Type B pancreatic cell (in vitro differentiated cells): ENCODE measurements around the gene TBC1D14. TPM values are rescaled to one million over a fixed set of nuclear protein-coding genes. Genes with fewer than 3 reads are reported as not detected.

ENCODE experiments used
- DNase-seq: peaks from one replicate; pipeline ENCODE4 v3.0.0; 2021; ENCODE audit warnings: mixed read lengths; ENCODE audit not compliant: unreplicated experiment; ENCODE audit errors: extremely low spot score
- H3K27ac Mint-ChIP-seq: 2 replicates; pipeline ENCODE4 v1.8.0; 2021; ENCODE audit warnings: mild to moderate bottlenecking, mixed read lengths
- H3K27me3 Mint-ChIP-seq: 2 replicates; pipeline ENCODE4 v1.8.0; 2021; ENCODE audit warnings: mixed read lengths
- H3K36me3 Mint-ChIP-seq: 2 replicates; pipeline ENCODE4 v1.8.0; 2021; ENCODE audit warnings: mixed read lengths
- H3K4me1 Mint-ChIP-seq: one replicate; pipeline ENCODE4 v1.8.0; 2021; ENCODE audit warnings: mixed read lengths; ENCODE audit not compliant: unreplicated experiment
- H3K4me3 Mint-ChIP-seq: 2 replicates; pipeline ENCODE4 v1.8.0; 2021; ENCODE audit warnings: mild to moderate bottlenecking, mixed read lengths
- H3K9me3 Mint-ChIP-seq: 2 replicates; pipeline ENCODE4 v1.8.0; 2021; ENCODE audit warnings: mixed read lengths
- total RNA-seq: library from RNA; stranded (reverse); gene quantifications from 2 replicates; pipeline ENCODE4 v1.2.1, GENCODE V29; 2021; ENCODE audit warnings: low replicate concordance
- TF ChIP-seq, protein P1 (sequence below): fragments of 200-600 bp; sonication (generic); conservative IDR thresholded peaks from 2 replicates; pipeline ENCODE4 v1.5.0; 2021; ENCODE audit warnings: antibody characterized with exemption, mild to moderate bottlenecking

The TBC1D14 gene
- total RNA-seq, 1 donor from 2014 or later = 55.9 TPM

DNA sequence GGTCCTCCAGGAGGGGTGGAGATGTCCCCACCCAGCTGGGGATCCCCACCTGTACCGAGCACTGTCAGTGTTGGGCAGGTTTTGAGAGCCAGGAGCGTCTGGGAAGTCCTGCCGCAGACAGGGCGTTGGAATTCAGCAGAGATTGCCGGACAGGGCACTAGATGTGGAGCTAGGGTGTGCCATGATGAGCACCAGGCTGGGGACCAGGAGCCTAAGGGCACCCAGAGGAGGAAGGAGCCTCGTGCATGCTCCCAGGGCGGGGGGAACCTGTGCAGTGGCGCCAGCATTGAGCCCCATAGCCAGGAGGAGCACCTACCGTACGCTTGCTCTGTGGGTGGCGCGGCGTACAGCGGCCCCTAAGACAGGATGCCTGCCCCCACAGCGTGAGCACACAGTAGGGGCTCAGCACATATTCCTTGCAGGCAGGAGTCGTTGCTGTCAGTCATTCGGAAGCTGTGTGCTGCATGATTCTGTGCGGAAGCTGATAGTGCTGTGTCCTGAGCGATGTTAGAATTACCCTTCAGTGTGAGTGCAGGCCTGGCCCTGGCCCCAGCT, 114.8 kb downstream of the TBC1D14 start:
- Mint-ChIP-seq H3K27ac (no peak overlapping the region), H3K9me3 (no peaks in the 10 kb centered on the region), H3K4me1 (no peaks in the 10 kb centered on the region), H3K36me3 (peaks cover 19% of the 10 kb centered on the region), H3K27me3 (no peaks in the 10 kb centered on the region), H3K4me3 (no peak overlapping the region)
- DNase-seq = no peak
- TF ChIP-seq, protein P1, sequence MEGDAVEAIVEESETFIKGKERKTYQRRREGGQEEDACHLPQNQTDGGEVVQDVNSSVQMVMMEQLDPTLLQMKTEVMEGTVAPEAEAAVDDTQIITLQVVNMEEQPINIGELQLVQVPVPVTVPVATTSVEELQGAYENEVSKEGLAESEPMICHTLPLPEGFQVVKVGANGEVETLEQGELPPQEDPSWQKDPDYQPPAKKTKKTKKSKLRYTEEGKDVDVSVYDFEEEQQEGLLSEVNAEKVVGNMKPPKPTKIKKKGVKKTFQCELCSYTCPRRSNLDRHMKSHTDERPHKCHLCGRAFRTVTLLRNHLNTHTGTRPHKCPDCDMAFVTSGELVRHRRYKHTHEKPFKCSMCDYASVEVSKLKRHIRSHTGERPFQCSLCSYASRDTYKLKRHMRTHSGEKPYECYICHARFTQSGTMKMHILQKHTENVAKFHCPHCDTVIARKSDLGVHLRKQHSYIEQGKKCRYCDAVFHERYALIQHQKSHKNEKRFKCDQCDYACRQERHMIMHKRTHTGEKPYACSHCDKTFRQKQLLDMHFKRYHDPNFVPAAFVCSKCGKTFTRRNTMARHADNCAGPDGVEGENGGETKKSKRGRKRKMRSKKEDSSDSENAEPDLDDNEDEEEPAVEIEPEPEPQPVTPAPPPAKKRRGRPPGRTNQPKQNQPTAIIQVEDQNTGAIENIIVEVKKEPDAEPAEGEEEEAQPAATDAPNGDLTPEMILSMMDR = no peak

DNA sequence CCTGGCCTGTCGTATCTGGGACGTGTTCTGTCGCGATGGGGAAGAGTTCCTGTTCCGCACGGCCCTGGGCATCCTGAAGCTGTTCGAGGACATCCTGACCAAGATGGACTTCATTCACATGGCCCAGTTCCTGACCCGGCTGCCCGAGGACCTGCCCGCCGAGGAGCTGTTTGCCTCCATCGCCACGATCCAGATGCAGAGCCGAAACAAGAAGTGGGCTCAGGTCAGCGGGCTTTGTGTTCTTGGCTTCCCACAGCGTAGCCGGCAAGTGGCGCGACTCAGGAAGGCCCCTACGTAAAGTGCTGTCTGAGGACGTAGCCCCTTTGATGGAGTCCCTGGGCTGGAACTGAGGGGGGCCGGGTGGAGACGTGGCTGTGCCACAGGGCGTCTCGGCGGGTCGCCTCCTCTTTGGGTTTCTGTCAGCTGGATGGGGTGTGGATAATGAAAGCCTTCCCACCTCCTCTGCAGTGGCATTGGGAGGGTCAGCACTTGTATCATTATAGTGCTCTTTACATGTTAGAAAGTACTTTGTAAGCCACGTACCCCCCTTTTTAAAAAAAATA, 115.5 kb downstream of the TBC1D14 start:
- no peak overlapping the region for H3K4me3 Mint-ChIP-seq
- H3K27me3 Mint-ChIP-seq = no peaks in the 10 kb centered on the region
- H3K4me1 Mint-ChIP-seq = no peaks in the 10 kb centered on the region
- no peak overlapping the region for H3K27ac Mint-ChIP-seq
- H3K9me3 Mint-ChIP-seq = no peaks in the 10 kb centered on the region
- peaks cover 19% of the 10 kb centered on the region for H3K36me3 Mint-ChIP-seq
- TF ChIP-seq, protein P1 = no peak
- no peak for DNase-seq

DNA sequence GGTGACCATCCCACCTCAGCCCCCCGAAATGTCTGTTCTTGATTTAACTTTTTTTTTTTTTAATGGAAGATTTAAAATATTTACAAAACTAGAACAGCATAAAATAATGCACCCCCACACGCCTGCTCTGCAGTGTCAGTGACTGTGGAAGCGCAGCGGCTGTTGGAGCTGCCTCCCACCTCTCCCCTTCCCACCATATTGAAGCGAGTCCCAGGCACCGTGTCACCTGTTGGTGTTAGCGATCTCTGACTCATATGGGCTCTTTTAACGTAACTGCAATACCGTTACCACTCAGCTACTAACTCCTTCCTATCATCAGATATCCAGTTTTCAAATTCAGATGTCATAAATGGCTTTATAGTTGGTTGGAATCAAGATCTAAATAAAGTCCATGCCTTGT, 116.5 kb downstream of the TBC1D14 start:
- Mint-ChIP-seq H3K4me3 (no peak overlapping the region), H3K27ac (no peak overlapping the region), H3K4me1 (no peaks in the 10 kb centered on the region)

DNA sequence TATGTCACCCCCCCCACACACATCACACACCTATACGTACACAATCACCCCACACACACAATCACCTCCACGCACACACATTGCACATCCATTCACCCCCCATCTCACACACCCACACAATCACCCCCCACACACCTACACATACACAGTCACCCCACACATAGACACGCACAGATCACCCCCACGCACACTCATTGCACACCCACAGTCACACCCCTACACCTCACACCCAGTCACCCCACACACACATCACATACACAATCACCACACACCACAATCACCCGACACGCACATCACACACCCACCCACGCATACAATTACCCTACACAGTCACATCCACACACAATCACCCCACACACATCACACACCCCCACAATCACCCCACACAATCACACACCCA, 117.7 kb downstream of the TBC1D14 start:
- Mint-ChIP-seq H3K27ac (no peak overlapping the region), H3K4me1 (no peaks in the 10 kb centered on the region), H3K9me3 (no peaks in the 10 kb centered on the region), H3K27me3 (no peaks in the 10 kb centered on the region), H3K4me3 (no peak overlapping the region), H3K36me3 (peaks cover 20% of the 10 kb centered on the region)
- TF ChIP-seq, protein P1 = no peak
- no peak for DNase-seq

More for the DNA sequence above, 116.5 kb downstream of the TBC1D14 start:
- Mint-ChIP-seq H3K36me3 (peaks cover 18% of the 10 kb centered on the region), H3K9me3 (no peaks in the 10 kb centered on the region), H3K27me3 (no peaks in the 10 kb centered on the region)
- no peak for DNase-seq
- TF ChIP-seq, protein P1 = no peak

DNA sequence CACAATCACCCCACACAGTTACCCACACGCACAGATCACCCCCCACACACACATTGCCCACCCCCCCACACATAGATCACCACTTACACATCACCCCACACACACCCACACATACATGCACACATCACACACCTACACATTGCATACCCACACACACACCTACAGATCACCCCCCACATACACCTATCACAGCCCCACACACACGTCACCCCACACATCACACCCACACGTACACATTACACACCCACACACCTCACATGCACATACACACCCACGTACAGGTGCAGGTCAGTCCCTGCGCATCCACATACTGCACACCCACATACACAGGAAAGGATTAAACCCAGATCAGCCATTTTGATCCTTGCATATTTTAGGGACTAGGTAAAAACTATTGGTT, 118.3 kb downstream of the TBC1D14 start:
- H3K4me1 Mint-ChIP-seq = no peaks in the 10 kb centered on the region
- H3K36me3 Mint-ChIP-seq = peaks cover 22% of the 10 kb centered on the region
- H3K4me3 Mint-ChIP-seq = no peak overlapping the region
- TF ChIP-seq, protein P1 = no peak
- H3K27me3 Mint-ChIP-seq = no peaks in the 10 kb centered on the region
- no peaks in the 10 kb centered on the region for H3K9me3 Mint-ChIP-seq
- no peak for DNase-seq
- no peak overlapping the region for H3K27ac Mint-ChIP-seq

DNA sequence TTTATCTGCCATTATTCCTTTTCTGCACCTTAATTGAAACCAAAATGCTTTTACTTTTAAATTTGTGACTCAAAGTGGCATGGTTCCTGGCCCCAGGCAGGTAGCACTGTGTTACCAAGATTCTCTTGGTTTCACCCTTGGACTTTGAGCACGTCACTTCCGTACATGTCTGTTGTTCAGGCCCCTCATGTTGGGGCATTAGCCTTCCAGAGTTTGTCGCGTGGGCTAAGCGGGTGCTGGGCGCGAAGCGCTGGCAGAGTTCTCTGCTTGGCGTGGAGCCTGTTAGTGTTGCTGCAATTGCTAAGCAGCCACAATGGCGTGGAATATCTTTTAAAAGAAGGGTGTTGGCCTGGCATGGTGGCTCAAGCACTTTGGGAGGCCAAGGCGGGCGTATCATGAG, 119.6 kb downstream of the TBC1D14 start:
- TF ChIP-seq, protein P1 = no peak
- no peak for DNase-seq
- Mint-ChIP-seq H3K4me1 (no peaks in the 10 kb centered on the region), H3K27me3 (no peaks in the 10 kb centered on the region), H3K4me3 (no peak overlapping the region), H3K9me3 (no peaks in the 10 kb centered on the region), H3K27ac (no peak overlapping the region), H3K36me3 (peaks cover 22% of the 10 kb centered on the region)
